ENCODE data around the gene TDRD1. TPM values are rescaled to one million over a fixed set of nuclear protein-coding genes. Genes with fewer than 3 reads are reported as not detected.

Gene TDRD1
- total and polyA plus RNA-seq, 9 of the 15 experiments (the other 6 are each of a cell fraction or from before 2014, with no cell fraction given), result not detected

DNA sequence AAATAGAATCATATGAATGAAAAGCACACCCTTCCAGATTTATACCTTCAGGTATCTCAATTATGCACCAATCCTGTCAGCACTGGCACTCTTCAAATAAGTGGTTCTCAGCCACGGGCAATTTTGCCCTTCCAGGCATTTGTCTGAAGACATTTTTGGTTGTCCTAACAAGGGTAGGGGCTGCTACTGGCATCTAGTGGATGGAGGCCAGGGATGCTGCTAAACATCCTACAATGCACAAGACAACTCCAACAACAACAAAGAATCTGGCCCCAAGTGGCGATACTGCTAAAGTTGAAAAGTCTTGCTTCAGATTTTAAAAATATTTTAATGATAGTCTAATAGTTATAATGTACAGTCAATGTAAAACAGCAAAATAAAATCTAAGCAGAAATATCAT lies 21.2 kb upstream of the TDRD1 start:
- ChIA-PET POLR2A (interaction anchor here (1.0 to 1.2 kb wide), 2 partner anchors 14 to 90 kb away, joined by 3 read pairs; no protein-coding TSS in a partner anchor), CTCF (ENCODE audit: low intra/inter-chr PET ratio) (no interaction called here)
- in situ Hi-C loops (cut with MboI) (no loop called here), intact Hi-C loops (cut with micrococcal nuclease) (no loop called here)
- H3K4me2 ChIP-seq (ENCODE audit: insufficient read depth, low read length), result no peak overlapping the region
- 78% methylated on average over 2 of the region's 2 CpGs for WGBS (ENCODE audit: insufficient coverage, low coverage, missing lambda C conversion rate)
- no peaks in the 10 kb centered on the region for H3K4me1 ChIP-seq (replicated peaks in 1 of 2; ENCODE audit: control insufficient read depth in 2 of 2, insufficient read depth in 2 of 2, low read length in 2 of 2)
- H3K9me1 ChIP-seq (ENCODE audit: control insufficient read depth, insufficient read depth, low read length), result no peaks in the 10 kb centered on the region
- H3K79me2 ChIP-seq (ENCODE audit: control insufficient read depth, insufficient read depth, low read length), result no peaks in the 10 kb centered on the region
- no peak overlapping the region for H2AFZ ChIP-seq (ENCODE audit: low read depth, low read length)
- no peaks in the 10 kb centered on the region for H4K20me1 ChIP-seq (replicated peaks; ENCODE audit: control insufficient read depth, insufficient read depth, low read length)
- no peak overlapping the region for H3K9ac ChIP-seq (ENCODE audit: insufficient read depth in 1 of 2, low read depth in 2 of 2, low read length in 2 of 2)
- H3K27me3 ChIP-seq (ENCODE audit: control insufficient read depth in 2 of 2, insufficient read depth in 2 of 2, low read length in 2 of 2), result no peaks in the 10 kb centered on the region
- H3K9me3 ChIP-seq (replicated peaks; ENCODE audit: control insufficient read depth, insufficient read depth, low read depth, low read length), result no peaks in the 10 kb centered on the region
- H3K27ac ChIP-seq (ENCODE audit: extremely low read depth, low read depth, low read length), result no peak overlapping the region
- FAIRE-seq (no peak), DNase-seq (ENCODE audit: extremely low read depth in 1 of 4, low spot score in 3 of 4) (no peak), ATAC-seq (no peak)
- no TSS peak for BruUV-seq (replicated peaks)
- no peaks in the 10 kb centered on the region for H3K36me3 ChIP-seq (ENCODE audit: control insufficient read depth, insufficient read depth, low read length)
- no peak for TF ChIP-seq KAT2B (IDR thresholded peaks at IDR 0.05; ENCODE audit: low read depth, low read length)
- no peak for TF ChIP-seq HNRNPL (IDR thresholded peaks at IDR 0.05; ENCODE audit: low read depth, low read length)
- no peak for TF ChIP-seq EHMT2 (IDR thresholded peaks at IDR 0.05)
- no peak for TF ChIP-seq RHOXF2B (CRISPR knock-in tag; conservative IDR thresholded peaks at IDR 0.05)
- no peak for TF ChIP-seq DPF2 (IDR thresholded peaks at IDR 0.05)
- TF ChIP-seq MCM5 (IDR thresholded peaks at IDR 0.05; ENCODE audit: low read depth), result no peak
- no peak for TF ChIP-seq RFX7 (CRISPR knock-in tag; IDR thresholded peaks at IDR 0.05)
- no peak for TF ChIP-seq SUPT5H (IDR thresholded peaks at IDR 0.05)
- no peak for TF ChIP-seq CAMTA2 (CRISPR knock-in tag; conservative IDR thresholded peaks at IDR 0.05)
- TF ChIP-seq, protein P1, sequence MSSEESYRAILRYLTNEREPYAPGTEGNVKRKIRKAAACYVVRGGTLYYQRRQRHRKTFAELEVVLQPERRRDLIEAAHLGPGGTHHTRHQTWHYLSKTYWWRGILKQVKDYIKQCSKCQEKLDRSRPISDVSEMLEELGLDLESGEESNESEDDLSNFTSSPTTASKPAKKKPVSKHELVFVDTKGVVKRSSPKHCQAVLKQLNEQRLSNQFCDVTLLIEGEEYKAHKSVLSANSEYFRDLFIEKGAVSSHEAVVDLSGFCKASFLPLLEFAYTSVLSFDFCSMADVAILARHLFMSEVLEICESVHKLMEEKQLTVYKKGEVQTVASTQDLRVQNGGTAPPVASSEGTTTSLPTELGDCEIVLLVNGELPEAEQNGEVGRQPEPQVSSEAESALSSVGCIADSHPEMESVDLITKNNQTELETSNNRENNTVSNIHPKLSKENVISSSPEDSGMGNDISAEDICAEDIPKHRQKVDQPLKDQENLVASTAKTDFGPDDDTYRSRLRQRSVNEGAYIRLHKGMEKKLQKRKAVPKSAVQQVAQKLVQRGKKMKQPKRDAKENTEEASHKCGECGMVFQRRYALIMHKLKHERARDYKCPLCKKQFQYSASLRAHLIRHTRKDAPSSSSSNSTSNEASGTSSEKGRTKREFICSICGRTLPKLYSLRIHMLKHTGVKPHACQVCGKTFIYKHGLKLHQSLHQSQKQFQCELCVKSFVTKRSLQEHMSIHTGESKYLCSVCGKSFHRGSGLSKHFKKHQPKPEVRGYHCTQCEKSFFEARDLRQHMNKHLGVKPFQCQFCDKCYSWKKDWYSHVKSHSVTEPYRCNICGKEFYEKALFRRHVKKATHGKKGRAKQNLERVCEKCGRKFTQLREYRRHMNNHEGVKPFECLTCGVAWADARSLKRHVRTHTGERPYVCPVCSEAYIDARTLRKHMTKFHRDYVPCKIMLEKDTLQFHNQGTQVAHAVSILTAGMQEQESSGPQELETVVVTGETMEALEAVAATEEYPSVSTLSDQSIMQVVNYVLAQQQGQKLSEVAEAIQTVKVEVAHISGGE (CRISPR knock-in tag; IDR thresholded peaks at IDR 0.05), result no peak
- no peak overlapping the region for H3K4me3 ChIP-seq
